Measurements from ENCODE around the gene SPTLC2.

DNA sequence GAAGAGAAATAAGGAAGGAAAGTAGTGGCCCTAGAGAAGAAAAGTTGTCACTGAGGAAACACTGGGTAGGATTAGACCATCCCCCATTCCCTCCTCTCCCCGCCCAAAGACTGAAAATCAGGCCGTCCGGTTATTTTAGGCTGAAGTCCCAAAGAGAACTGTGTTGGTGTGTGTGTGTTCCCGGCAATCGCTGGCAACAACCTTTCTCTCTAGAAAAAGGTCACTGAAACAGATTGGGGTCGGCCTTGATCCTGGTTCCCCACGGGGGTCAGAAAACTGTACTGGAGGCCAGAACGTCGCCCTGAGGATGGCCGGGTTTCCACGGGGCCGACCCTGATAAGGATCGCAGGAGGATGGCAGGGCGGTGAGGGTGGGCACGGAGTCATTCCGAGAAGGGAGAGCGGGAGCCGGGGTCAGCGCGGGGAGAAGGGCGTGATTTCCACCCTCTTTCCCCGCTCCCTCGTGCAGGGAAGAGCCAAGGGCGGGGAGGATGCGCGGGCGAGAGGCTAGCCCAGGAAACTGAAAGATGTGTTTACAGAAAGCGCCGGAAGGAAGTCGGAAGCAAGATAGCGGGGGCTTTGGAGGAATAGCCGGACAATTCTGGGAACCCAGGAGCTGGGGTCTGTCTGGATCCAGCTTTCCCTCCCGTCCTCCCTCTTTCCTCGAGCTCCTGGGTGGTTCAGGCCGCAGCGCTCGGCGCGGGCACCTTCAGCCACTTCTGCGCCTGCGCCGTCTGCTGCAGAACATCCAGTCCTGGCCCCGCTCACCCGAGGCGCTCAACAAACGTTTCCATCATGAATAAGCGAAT is 25.3 kb upstream of the SPTLC2 start:
- no peak for TF ChIP-seq CTCF (IDR thresholded peaks at IDR 0.05)
- no peak for TF ChIP-seq POLR2A (IDR thresholded peaks at IDR 0.05)
